ENCODE results near the gene LYSMD1.

LYSMD1 gene

GRCh38 chr1:151113877-151114276 lies 51.8 kb downstream of the LYSMD1 start:
- Histone ChIP-seq H3K9me3 (replicated peaks; ENCODE audit: insufficient read depth, low read length) (no peaks in the 10 kb centered on the region), H3K36me3 (replicated peaks; ENCODE audit: insufficient read depth, low read length) (no peaks in the 10 kb centered on the region), H3K4me3 (ENCODE audit: low read length) (no peak overlapping the region), H3K4me2 (ENCODE audit: low read depth, low read length) (no peak overlapping the region), H3K27me3 (replicated peaks; ENCODE audit: insufficient read depth, low read length) (no peaks in the 10 kb centered on the region), H4K20me1 (ENCODE audit: insufficient read depth, low read length) (no peaks in the 10 kb centered on the region), H3K9ac (ENCODE audit: low read length) (no peak overlapping the region), H2AFZ (ENCODE audit: low read length) (no peak overlapping the region), H3K27ac (ENCODE audit: low read length) (no peak overlapping the region), H3K4me1 (ENCODE audit: low read length) (no peaks in the 10 kb centered on the region), H3K9me2 (replicated peaks; ENCODE audit: insufficient read depth, low read length) (no peaks in the 10 kb centered on the region), H3F3A (ENCODE audit: insufficient read depth, low read length) (no peaks in the 10 kb centered on the region), H3K79me2 (ENCODE audit: low read length) (no peaks in the 10 kb centered on the region)
- TF ChIP-seq EZH2phosphoT487 (IDR thresholded peaks at IDR 0.05; ENCODE audit: low read length): no peak
- no peak for TF ChIP-seq CTCF (IDR thresholded peaks at IDR 0.05; ENCODE audit: low read length)
- TF ChIP-seq EZH2 (optimal IDR thresholded peaks at IDR 0.05; ENCODE audit: low read depth, low read length): no peak
- no peak for DNase-seq
